HepG2 (cell line): ENCODE results near the gene SCUBE1. TPM values are rescaled to one million over a fixed set of nuclear protein-coding genes. Genes with fewer than 3 reads are reported as not detected.

Experiments used
- ATAC-seq: fragments of 200-7000 bp; cut with Tn5 transposase; 3 replicates; pipeline ENCODE4 v1.9.1; 2020; ENCODE audit warnings: mild to moderate bottlenecking, moderate library complexity
- BruUV-seq: library from RNA; stranded (reverse); fragments of 400-500 nt; replicated peaks from 2 replicates; lab custom pipeline; 2021; lab: Mats Ljungman, UMichigan
- CTCF ChIA-PET: fragments of 300-600 bp; formaldehyde crosslinking; extraction: SDS; loops from one replicate; lab custom pipeline; 2021; ENCODE audit warnings: low total read pairs, inconsistent platforms, low intra/inter-chr PET ratio; lab: Yijun Ruan, JAX
- POLR2A ChIA-PET: fragments of 350-600 bp; sonication (Branson Sonifier 250); formaldehyde crosslinking; loops from one replicate; lab custom pipeline; 2020; ENCODE audit warnings: antibody characterized with exemption, inconsistent platforms; lab: Yijun Ruan, JAX
- DNase-seq: peaks from one replicate; pipeline ENCODE4 v3.0.0-alpha.2; 2015; ENCODE audit warnings: low spot score
- FAIRE-seq: peaks from 3 replicates; lab custom pipeline; 2011; peaks lifted over from hg19 to GRCh38; lab: Jason Lieb, UNC
- H2AFZ ChIP-seq: one replicate; pipeline ENCODE4 v1.6.1; 2011; ENCODE audit warnings: low read length, inconsistent platforms
- H3K27ac ChIP-seq: fragments of 300-600 bp; 3 replicates; pipeline ENCODE4 v1.8.0; 2011; ENCODE audit warnings: mixed run types, mild to moderate bottlenecking, mixed read lengths, low read length, inconsistent platforms; ENCODE audit not compliant: insufficient read depth; ENCODE audit errors: extremely low read length
- H3K27me3 ChIP-seq, 2 experiments: fragments of 200-600 bp in 1 of 2; 2 replicates in 1 of 2; 3 replicates in 1 of 2; pipeline versions ENCODE4 v1.6.0 to v1.8.0; 2011; ENCODE audit warnings: low read length in 2 of 2, mild to moderate bottlenecking in 2 of 2, moderate library complexity in 2 of 2, inconsistent platforms in 1 of 2; ENCODE audit not compliant: insufficient read depth in 2 of 2, control insufficient read depth in 1 of 2
- H3K36me3 ChIP-seq, 2 experiments: fragments of 200-600 bp in 1 of 2; replicated peaks in 1 of 2; 2 replicates in 1 of 2; 3 replicates in 1 of 2; pipeline versions ENCODE4 v1.5.1 to v1.8.0; 2011; ENCODE audit warnings: low read length in 2 of 2, inconsistent platforms in 1 of 2; ENCODE audit not compliant: insufficient read depth in 2 of 2, control insufficient read depth in 1 of 2
- H3K4me1 ChIP-seq: 2 replicates; pipeline ENCODE4 v1.5.1; 2012; ENCODE audit warnings: low read length, inconsistent platforms; ENCODE audit not compliant: insufficient read depth
- H3K4me2 ChIP-seq: 2 replicates; pipeline ENCODE4 v1.6.0; 2011; ENCODE audit warnings: low read depth, low read length, inconsistent platforms
- H3K4me3 ChIP-seq, 3 experiments: fragments of 200-600 bp in 1 of 3; sonication (generic), shearing (Covaris generic) in 1 of 3; replicated peaks in 1 of 3; 2 replicates each; pipeline ENCODE4 v1.5.1; 2011 to 2016; ENCODE audit warnings: low read length in 3 of 3, inconsistent platforms in 2 of 3, low read depth in 2 of 3, mild to moderate bottlenecking in 2 of 3, control low read depth in 1 of 3, mixed read lengths in 1 of 3; ENCODE audit not compliant: insufficient read depth in 1 of 3
- H3K79me2 ChIP-seq: one replicate; pipeline ENCODE4 v1.6.1; 2011; ENCODE audit warnings: low read length, inconsistent platforms; ENCODE audit not compliant: insufficient read depth
- H3K9ac ChIP-seq: 2 replicates; pipeline ENCODE4 v1.6.0; 2011; ENCODE audit warnings: mild to moderate bottlenecking, low read depth, low read length, inconsistent platforms; ENCODE audit not compliant: insufficient read depth
- H3K9me3 ChIP-seq: 2 replicates; pipeline ENCODE4 v1.5.1; 2012; ENCODE audit warnings: mild to moderate bottlenecking, low read length
- H4K20me1 ChIP-seq: 2 replicates; pipeline ENCODE4 v1.6.0; 2011; ENCODE audit warnings: inconsistent platforms, mild to moderate bottlenecking, low read length, moderate library complexity; ENCODE audit not compliant: insufficient read depth
- BHLHE40 ChIP-seq: IDR thresholded peaks from 2 replicates; pipeline ENCODE4 v1.6.1; 2011; ENCODE audit warnings: low read length, improper control_type of control experiment
- ZBTB39 ChIP-seq: sonication (generic); formaldehyde crosslinking; IDR thresholded peaks from 2 replicates; pipeline ENCODE4 v1.5.0; 2020; ENCODE audit warnings: missing genetic modification reagents
- WGBS: methylation state at CpG from one replicate; pipeline ENCODE4 v1.1.6; 2017; ENCODE audit warnings: low lambda C conversion rate; 5-methylcytosine and 5-hydroxymethylcytosine counted together
- in situ Hi-C: cut with HindIII; loops from 2 replicates; pipeline ENCODE4 v1.10.0; 2017; ENCODE audit warnings: low pct_unique_long_range_greater_than_20kb; ENCODE audit not compliant: extremely low pct_ligation_motif_present
- intact Hi-C: fragments of 100-400 bp; cut with micrococcal nuclease; formaldehyde crosslinking; loops from one replicate; pipeline ENCODE4 v1.10.0; 2022; ENCODE audit not compliant: unreplicated experiment
- polyA plus RNA-seq, 8 experiments: library from polyadenylated mRNA; depleted of rRNA in 3 of 8; stranded (reverse) in 7 of 8; unstranded in 1 of 8; fragments of >200 nt; fragmentation: Illumina TruSeq in 4 of 8; extraction: Trizol in 4 of 8; gene quantifications; 2 replicates each; pipeline versions ENCODE4 v1.2.1 to v1.2.3, GENCODE V29; 2011 to 2016; ENCODE audit warnings: low read depth in 4 of 8, missing spikeins in 1 of 8, mixed read lengths in 1 of 8; ENCODE audit not compliant: insufficient read depth in 1 of 8
- total RNA-seq, 5 experiments: library from RNA; depleted of rRNA; stranded (reverse); fragments of >200 nt; fragmentation: Illumina TruSeq; extraction: Trizol; gene quantifications; 2 replicates each; pipeline ENCODE4 v1.2.3, GENCODE V29; 2016; ENCODE audit warnings: low read depth in 1 of 5
- TF ChIP-seq, protein P1 (sequence below): sonication (generic); formaldehyde crosslinking; IDR thresholded peaks from 2 replicates; pipeline ENCODE4 v1.4.0; 2020; ENCODE audit warnings: missing genetic modification reagents

The SCUBE1 gene
- total and polyA plus RNA-seq, 2 of the 13 experiments (the other 11 are each of a cell fraction or from before 2014, with no cell fraction given): under 0.01 to 0.05 TPM

- ChIA-PET POLR2A (no interaction called here), CTCF (no interaction called here)
- BruUV-seq: no TSS peak
- Histone ChIP-seq H4K20me1 (peaks cover 2% of the 10 kb centered on the region; the same call in 1 of the 2 replicates), H3K27me3 (peaks cover 11 to 84% of the 10 kb centered on the region in 2 experiments), H2AFZ (no peak overlapping the region), H3K4me1 (no peaks in the 10 kb centered on the region), H3K9ac (no peak overlapping the region), H3K9me3 (no peaks in the 10 kb centered on the region), H3K79me2 (no peaks in the 10 kb centered on the region), H3K4me2 (no peak overlapping the region), H3K27ac (no peak overlapping the region), H3K4me3 (no peak overlapping the region), H3K36me3 (no peaks in the 10 kb centered on the region)
- intact Hi-C loops: no loop called here
- in situ Hi-C loops: no loop called here
- no peak for DNase-seq
- TF ChIP-seq BHLHE40 (no peak), ZBTB39 (CRISPR knock-in tag) (no peak)
- TF ChIP-seq, protein P1, sequence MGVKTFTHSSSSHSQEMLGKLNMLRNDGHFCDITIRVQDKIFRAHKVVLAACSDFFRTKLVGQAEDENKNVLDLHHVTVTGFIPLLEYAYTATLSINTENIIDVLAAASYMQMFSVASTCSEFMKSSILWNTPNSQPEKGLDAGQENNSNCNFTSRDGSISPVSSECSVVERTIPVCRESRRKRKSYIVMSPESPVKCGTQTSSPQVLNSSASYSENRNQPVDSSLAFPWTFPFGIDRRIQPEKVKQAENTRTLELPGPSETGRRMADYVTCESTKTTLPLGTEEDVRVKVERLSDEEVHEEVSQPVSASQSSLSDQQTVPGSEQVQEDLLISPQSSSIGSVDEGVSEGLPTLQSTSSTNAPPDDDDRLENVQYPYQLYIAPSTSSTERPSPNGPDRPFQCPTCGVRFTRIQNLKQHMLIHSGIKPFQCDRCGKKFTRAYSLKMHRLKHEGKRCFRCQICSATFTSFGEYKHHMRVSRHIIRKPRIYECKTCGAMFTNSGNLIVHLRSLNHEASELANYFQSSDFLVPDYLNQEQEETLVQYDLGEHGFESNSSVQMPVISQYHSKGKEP: no peak
- ATAC-seq: no peak
- FAIRE-seq: no peak
- 28% methylated on average over 18 of the region's 21 CpGs for WGBS
Observed at GRCh38 chr22:43300891-43301676, 42.1 kb downstream of the SCUBE1 start.
